ENCODE results near the gene BEGAIN. TPM values are rescaled to one million over a fixed set of nuclear protein-coding genes. Genes with fewer than 3 reads are reported as not detected.

Gene BEGAIN
- polyA plus RNA-seq, 4 donors: 1.3 to 13.5 (median 5.1) TPM

- H3K4me3 ChIP-seq (ENCODE audit: low read depth in 1 of 3, low read length in 3 of 3): no peak overlapping the region
- no peak overlapping the region for H3K27ac ChIP-seq (ENCODE audit: low read depth in 1 of 3, low read length in 2 of 3)
- FAIRE-seq (no peak), DNase-seq (no peak)
- no peaks in the 10 kb centered on the region for H3K4me1 ChIP-seq (ENCODE audit: control insufficient read depth in 3 of 3, insufficient read depth in 2 of 3, low read depth in 1 of 3, low read length in 2 of 3)
- 85 to 89% (median 87%) methylated on average over 16 of the region's 16 CpGs for WGBS, 3 donors
- no peaks in the 10 kb centered on the region for H3K27me3 ChIP-seq (ENCODE audit: control insufficient read depth in 3 of 3, insufficient read depth in 3 of 3, low read length in 3 of 3)
- H3K36me3 ChIP-seq (ENCODE audit: control insufficient read depth in 3 of 3, insufficient read depth in 2 of 3, low read depth in 1 of 3, low read length in 3 of 3): peaks cover 0 to 17% (median 0%) of the 10 kb centered on the region in 3 donors
- no peaks in the 10 kb centered on the region for H3K9me3 ChIP-seq (ENCODE audit: control insufficient read depth in 2 of 2, insufficient read depth in 1 of 2, low read depth in 1 of 2, low read length in 1 of 2)
Measured at GRCh38 chr14:100535287-100536120, 51.7 kb downstream of the BEGAIN start.

- Histone ChIP-seq H3K4me1 (ENCODE audit: control insufficient read depth in 3 of 3, insufficient read depth in 2 of 3, low read depth in 1 of 3, low read length in 2 of 3) (no peaks in the 10 kb centered on the region), H3K9me3 (ENCODE audit: control insufficient read depth in 2 of 2, insufficient read depth in 1 of 2, low read depth in 1 of 2, low read length in 1 of 2) (no peaks in the 10 kb centered on the region), H3K36me3 (ENCODE audit: control insufficient read depth in 3 of 3, insufficient read depth in 2 of 3, low read depth in 1 of 3, low read length in 3 of 3) (peaks cover 0 to 24% (median 0%) of the 10 kb centered on the region in 3 donors), H3K4me3 (ENCODE audit: low read depth in 1 of 3, low read length in 3 of 3) (no peak overlapping the region), H3K27me3 (ENCODE audit: control insufficient read depth in 3 of 3, insufficient read depth in 3 of 3, low read length in 3 of 3) (no peaks in the 10 kb centered on the region), H3K27ac (ENCODE audit: low read depth in 1 of 3, low read length in 2 of 3) (no peak overlapping the region)
- no peak for FAIRE-seq
- DNase-seq: no peak
- 69 to 78% (median 74%) methylated on average over 12 to 13 of the region's 13 CpGs for WGBS, 3 donors
Measured at GRCh38 chr14:100534528-100535286, 52.5 kb downstream of the BEGAIN start.

- H3K4me1 ChIP-seq (ENCODE audit: control insufficient read depth in 3 of 3, insufficient read depth in 2 of 3, low read depth in 1 of 3, low read length in 2 of 3): no peaks in the 10 kb centered on the region
- H3K36me3 ChIP-seq (ENCODE audit: control insufficient read depth in 3 of 3, insufficient read depth in 2 of 3, low read depth in 1 of 3, low read length in 3 of 3): peaks cover 0 to 33% (median 0%) of the 10 kb centered on the region in 3 donors
- FAIRE-seq (no peak), DNase-seq (peak in 1 of 2 donors; percentile 31)
- 44 to 69% (median 52%) methylated on average over 17 of the region's 17 CpGs for WGBS, 3 donors
- H3K4me3 ChIP-seq (ENCODE audit: low read depth in 1 of 3, low read length in 3 of 3): no peak overlapping the region
- no peaks in the 10 kb centered on the region for H3K9me3 ChIP-seq (ENCODE audit: control insufficient read depth in 2 of 2, insufficient read depth in 1 of 2, low read depth in 1 of 2, low read length in 1 of 2)
- no peak overlapping the region for H3K27ac ChIP-seq (ENCODE audit: low read depth in 1 of 3, low read length in 2 of 3)
- H3K27me3 ChIP-seq (ENCODE audit: control insufficient read depth in 3 of 3, insufficient read depth in 3 of 3, low read length in 3 of 3): no peaks in the 10 kb centered on the region
Measured at GRCh38 chr14:100533656-100534485, 53.3 kb downstream of the BEGAIN start.

- FAIRE-seq: no peak
- Histone ChIP-seq H3K36me3 (ENCODE audit: control insufficient read depth in 3 of 3, insufficient read depth in 2 of 3, low read depth in 1 of 3, low read length in 3 of 3) (peaks cover 0 to 36% (median 0%) of the 10 kb centered on the region in 3 donors), H3K27me3 (ENCODE audit: control insufficient read depth in 3 of 3, insufficient read depth in 3 of 3, low read length in 3 of 3) (no peaks in the 10 kb centered on the region), H3K27ac (ENCODE audit: low read depth in 1 of 3, low read length in 2 of 3) (no peak overlapping the region), H3K4me1 (ENCODE audit: control insufficient read depth in 3 of 3, insufficient read depth in 2 of 3, low read depth in 1 of 3, low read length in 2 of 3) (no peaks in the 10 kb centered on the region), H3K4me3 (ENCODE audit: low read depth in 1 of 3, low read length in 3 of 3) (no peak overlapping the region), H3K9me3 (ENCODE audit: control insufficient read depth in 2 of 2, insufficient read depth in 1 of 2, low read depth in 1 of 2, low read length in 1 of 2) (no peaks in the 10 kb centered on the region)
- no peak for DNase-seq
- WGBS, 3 donors: 54 to 59% (median 57%) methylated on average over 11 of the region's 11 CpGs
Measured at GRCh38 chr14:100532906-100533655, 54.1 kb downstream of the BEGAIN start.

- no peaks in the 10 kb centered on the region for H3K27me3 ChIP-seq (ENCODE audit: control insufficient read depth in 3 of 3, insufficient read depth in 3 of 3, low read length in 3 of 3)
- FAIRE-seq (no peak), DNase-seq (no peak)
- no peaks in the 10 kb centered on the region for H3K9me3 ChIP-seq (ENCODE audit: control insufficient read depth in 2 of 2, insufficient read depth in 1 of 2, low read depth in 1 of 2, low read length in 1 of 2)
- H3K36me3 ChIP-seq (ENCODE audit: control insufficient read depth in 3 of 3, insufficient read depth in 2 of 3, low read depth in 1 of 3, low read length in 3 of 3): peaks cover 0 to 40% (median 0%) of the 10 kb centered on the region in 3 donors
- no peaks in the 10 kb centered on the region for H3K4me1 ChIP-seq (ENCODE audit: control insufficient read depth in 3 of 3, insufficient read depth in 2 of 3, low read depth in 1 of 3, low read length in 2 of 3)
- no peak overlapping the region for H3K4me3 ChIP-seq (ENCODE audit: low read depth in 1 of 3, low read length in 3 of 3)
- no peak overlapping the region for H3K27ac ChIP-seq (ENCODE audit: low read depth in 1 of 3, low read length in 2 of 3)
- 81 to 85% (median 84%) methylated on average over 12 of the region's 12 CpGs for WGBS, 3 donors
Measured at GRCh38 chr14:100532154-100532861, 54.9 kb downstream of the BEGAIN start.

GRCh38 chr14:100531152-100532121, 55.8 kb downstream of the BEGAIN start:
- no peak for DNase-seq
- no peak for FAIRE-seq
- H3K27ac ChIP-seq (ENCODE audit: low read depth in 1 of 3, low read length in 2 of 3): no peak overlapping the region

More at GRCh38 chr14:100531152-100532121, 55.8 kb downstream of the BEGAIN start:
- WGBS, 3 donors: 85 to 93% (median 87%) methylated on average over 15 to 16 of the region's 16 CpGs
- Histone ChIP-seq H3K4me1 (ENCODE audit: control insufficient read depth in 3 of 3, insufficient read depth in 2 of 3, low read depth in 1 of 3, low read length in 2 of 3) (no peaks in the 10 kb centered on the region), H3K9me3 (ENCODE audit: control insufficient read depth in 2 of 2, insufficient read depth in 1 of 2, low read depth in 1 of 2, low read length in 1 of 2) (no peaks in the 10 kb centered on the region), H3K36me3 (ENCODE audit: control insufficient read depth in 3 of 3, insufficient read depth in 2 of 3, low read depth in 1 of 3, low read length in 3 of 3) (peaks cover 0 to 48% (median 3%) of the 10 kb centered on the region in 3 donors), H3K4me3 (ENCODE audit: low read depth in 1 of 3, low read length in 3 of 3) (no peak overlapping the region), H3K27me3 (ENCODE audit: control insufficient read depth in 3 of 3, insufficient read depth in 3 of 3, low read length in 3 of 3) (no peaks in the 10 kb centered on the region)

Data from small intestine (tissue), 7 donors.